ENCODE data around the gene TSPAN31. TPM values are rescaled to one million over a fixed set of nuclear protein-coding genes. Genes with fewer than 3 reads are reported as not detected.

The TSPAN31 gene
- total RNA-seq, 1 donor from 2014 or later = 34.8 TPM

GRCh38 chr12:57732270-57732669, 12.6 kb upstream of the TSPAN31 start:
- Mint-ChIP-seq H3K4me1 (ENCODE audit: unreplicated experiment) (peaks cover 9% of the 10 kb centered on the region), H3K36me3 (peaks cover 4% of the 10 kb centered on the region), H3K27me3 (peaks cover 98% of the 10 kb centered on the region), H3K27ac (no peak overlapping the region), H3K4me3 (no peak overlapping the region), H3K9me3 (no peaks in the 10 kb centered on the region)
- TF ChIP-seq, protein P1, sequence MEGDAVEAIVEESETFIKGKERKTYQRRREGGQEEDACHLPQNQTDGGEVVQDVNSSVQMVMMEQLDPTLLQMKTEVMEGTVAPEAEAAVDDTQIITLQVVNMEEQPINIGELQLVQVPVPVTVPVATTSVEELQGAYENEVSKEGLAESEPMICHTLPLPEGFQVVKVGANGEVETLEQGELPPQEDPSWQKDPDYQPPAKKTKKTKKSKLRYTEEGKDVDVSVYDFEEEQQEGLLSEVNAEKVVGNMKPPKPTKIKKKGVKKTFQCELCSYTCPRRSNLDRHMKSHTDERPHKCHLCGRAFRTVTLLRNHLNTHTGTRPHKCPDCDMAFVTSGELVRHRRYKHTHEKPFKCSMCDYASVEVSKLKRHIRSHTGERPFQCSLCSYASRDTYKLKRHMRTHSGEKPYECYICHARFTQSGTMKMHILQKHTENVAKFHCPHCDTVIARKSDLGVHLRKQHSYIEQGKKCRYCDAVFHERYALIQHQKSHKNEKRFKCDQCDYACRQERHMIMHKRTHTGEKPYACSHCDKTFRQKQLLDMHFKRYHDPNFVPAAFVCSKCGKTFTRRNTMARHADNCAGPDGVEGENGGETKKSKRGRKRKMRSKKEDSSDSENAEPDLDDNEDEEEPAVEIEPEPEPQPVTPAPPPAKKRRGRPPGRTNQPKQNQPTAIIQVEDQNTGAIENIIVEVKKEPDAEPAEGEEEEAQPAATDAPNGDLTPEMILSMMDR (conservative IDR thresholded peaks at IDR 0.05) = no peak
- DNase-seq (ENCODE audit: extremely low spot score, unreplicated experiment) = no peak

GRCh38 chr12:57732726-57733593, 11.9 kb upstream of the TSPAN31 start:
- no peak overlapping the region for H3K4me3 Mint-ChIP-seq
- no peaks in the 10 kb centered on the region for H3K9me3 Mint-ChIP-seq
- no peak overlapping the region for H3K27ac Mint-ChIP-seq
- H3K36me3 Mint-ChIP-seq = peaks cover 4% of the 10 kb centered on the region
- TF ChIP-seq, protein P1 (conservative IDR thresholded peaks at IDR 0.05) = no peak
- DNase-seq (ENCODE audit: extremely low spot score, unreplicated experiment) = no peak
- H3K27me3 Mint-ChIP-seq = peaks cover 91% of the 10 kb centered on the region
- H3K4me1 Mint-ChIP-seq (ENCODE audit: unreplicated experiment) = peaks cover 9% of the 10 kb centered on the region

DNA sequence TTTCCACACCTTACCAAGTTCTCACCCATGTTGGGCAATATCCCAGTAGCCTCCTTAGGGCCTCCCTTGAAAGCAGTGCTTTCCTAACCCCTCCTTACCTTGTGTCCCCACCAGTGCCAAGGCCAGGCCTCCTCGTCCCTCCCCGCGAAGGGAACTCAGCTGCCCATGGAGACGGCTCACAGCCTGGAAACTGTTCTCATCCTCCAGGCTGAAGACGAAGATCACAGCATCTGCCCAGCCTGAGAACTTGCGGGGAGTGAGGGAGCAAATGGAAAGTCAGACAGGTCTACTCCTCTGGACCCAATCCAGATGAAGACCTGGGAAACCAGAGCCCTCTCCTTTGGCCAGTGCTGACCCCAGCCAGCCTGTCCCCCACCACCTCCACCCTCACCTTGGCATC, 10.9 kb upstream of the TSPAN31 start:
- Mint-ChIP-seq H3K36me3 (peaks cover 4% of the 10 kb centered on the region), H3K9me3 (no peaks in the 10 kb centered on the region), H3K27me3 (peaks cover 84% of the 10 kb centered on the region), H3K4me1 (ENCODE audit: unreplicated experiment) (peaks cover 9% of the 10 kb centered on the region), H3K4me3 (no peak overlapping the region), H3K27ac (no peak overlapping the region)
- no peak for DNase-seq (ENCODE audit: extremely low spot score, unreplicated experiment)
- TF ChIP-seq, protein P1 (conservative IDR thresholded peaks at IDR 0.05) = no peak

DNA sequence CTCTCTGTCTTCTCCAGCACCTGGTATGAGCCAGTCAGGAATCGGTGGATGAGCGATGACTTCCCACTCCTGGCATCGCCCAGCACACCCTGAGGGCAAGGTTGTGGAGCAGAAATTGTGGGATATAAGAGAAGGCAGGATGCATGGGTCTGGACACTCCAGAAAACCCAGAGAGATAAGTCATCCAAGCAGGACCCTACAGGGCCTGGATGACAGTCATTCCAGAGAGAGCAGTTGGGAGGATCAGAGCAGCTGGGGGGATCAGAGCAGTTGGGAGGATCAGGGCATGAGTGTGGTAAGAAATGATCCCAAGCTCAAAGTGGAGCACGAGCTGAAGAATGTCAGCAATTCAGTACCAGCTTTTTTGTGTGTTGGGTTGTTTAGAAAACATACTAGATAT, 10.2 kb upstream of the TSPAN31 start:
- H3K36me3 Mint-ChIP-seq = peaks cover 4% of the 10 kb centered on the region
- H3K4me1 Mint-ChIP-seq (ENCODE audit: unreplicated experiment) = peaks cover 15% of the 10 kb centered on the region

DNA sequence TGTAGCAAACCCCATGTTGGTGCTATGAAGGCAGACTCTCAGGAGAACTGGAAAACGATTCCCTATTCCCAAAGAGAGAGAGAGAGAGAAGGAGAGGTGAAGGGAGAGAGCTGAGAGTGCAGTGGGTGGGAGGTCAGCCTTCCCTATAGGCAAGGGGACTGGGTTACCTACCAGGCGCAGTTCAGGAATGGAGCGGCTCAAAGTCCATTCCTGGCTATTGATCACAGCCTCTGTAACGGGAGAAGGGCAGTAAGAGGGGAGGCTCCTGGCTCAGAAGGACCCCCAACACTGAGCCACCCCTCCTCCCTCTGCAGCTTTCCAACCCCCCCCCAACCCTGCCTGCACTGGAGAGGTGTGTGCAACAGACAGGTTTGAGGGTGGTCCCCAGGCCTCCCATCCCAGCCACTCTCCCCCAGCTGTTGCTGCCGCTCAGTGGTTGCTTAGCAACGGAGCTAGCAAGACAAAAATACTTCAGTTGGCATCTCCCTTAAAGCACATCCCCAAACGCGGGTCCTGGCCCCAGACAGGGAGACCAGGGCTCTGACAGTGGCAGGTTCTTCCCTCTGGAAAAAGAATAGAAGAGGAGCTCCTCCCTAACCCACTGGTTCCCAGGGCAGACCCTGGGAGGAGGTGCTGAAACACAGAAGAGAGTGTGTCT, 9.5 kb upstream of the TSPAN31 start:
- Mint-ChIP-seq H3K4me3 (peak overlapping the region; percentile 65), H3K27me3 (peaks cover 83% of the 10 kb centered on the region), H3K9me3 (no peaks in the 10 kb centered on the region), H3K4me1 (ENCODE audit: unreplicated experiment) (peaks cover 15% of the 10 kb centered on the region), H3K36me3 (peaks cover 4% of the 10 kb centered on the region), H3K27ac (no peak overlapping the region)
- TF ChIP-seq, protein P1 (conservative IDR thresholded peaks at IDR 0.05) = no peak
- no peak for DNase-seq (ENCODE audit: extremely low spot score, unreplicated experiment)

More for the DNA sequence above, 10.2 kb upstream of the TSPAN31 start:
- no peak overlapping the region for H3K27ac Mint-ChIP-seq
- TF ChIP-seq, protein P1 (conservative IDR thresholded peaks at IDR 0.05) = no peak
- DNase-seq (ENCODE audit: extremely low spot score, unreplicated experiment) = no peak
- H3K4me3 Mint-ChIP-seq = peak overlapping the region; percentile 65
- peaks cover 84% of the 10 kb centered on the region for H3K27me3 Mint-ChIP-seq
- no peaks in the 10 kb centered on the region for H3K9me3 Mint-ChIP-seq
